Naive B cell (primary cell): ENCODE data around the gene ATP5MC2. TPM values are rescaled to one million over a fixed set of nuclear protein-coding genes. Genes with fewer than 3 reads are reported as not detected.
"Not testable (repeated sequence)": the region's sequence is repeated elsewhere in the genome, so short reads cannot be mapped to it uniquely, and the experiment has no call there.

Experiments used
- ATAC-seq, 2 donors: fragments of 150-1000 bp; cut with Tn5 transposase; 2 replicates each; pipeline ENCODE4 v1.10.0; 2021; ENCODE audit warnings: low read depth in 2 of 2, mild to moderate bottlenecking in 2 of 2, moderate library complexity in 2 of 2
- DNase-seq: peaks from one replicate; pipeline ENCODE4 v3.0.0; 2022
- H3K27ac Mint-ChIP-seq, 6 donors: one replicate each; pipeline ENCODE4 v1.8.0; 2020 to 2022; ENCODE audit warnings: mild to moderate bottlenecking in 6 of 6, mixed read lengths in 6 of 6, moderate library complexity in 5 of 6, inconsistent platforms in 2 of 6
- H3K27me3 Mint-ChIP-seq, 3 donors: one replicate each; pipeline ENCODE4 v1.8.0; 2021 to 2022; ENCODE audit warnings: mixed read lengths in 3 of 3, mild to moderate bottlenecking in 1 of 3
- H3K36me3 Mint-ChIP-seq, 2 donors: one replicate each; pipeline ENCODE4 v1.8.0; 2020 to 2022; ENCODE audit warnings: mixed read lengths in 2 of 2, inconsistent platforms in 1 of 2, mild to moderate bottlenecking in 1 of 2
- H3K4me1 Mint-ChIP-seq, 3 donors: one replicate each; pipeline ENCODE4 v1.8.0; 2020 to 2022; ENCODE audit warnings: mixed read lengths in 3 of 3, inconsistent platforms in 1 of 3, mild to moderate bottlenecking in 1 of 3, moderate library complexity in 1 of 3
- H3K4me3 Mint-ChIP-seq, 8 donors: one replicate each; pipeline ENCODE4 v1.8.0; 2020 to 2022; ENCODE audit warnings: mild to moderate bottlenecking in 8 of 8, mixed read lengths in 8 of 8, moderate library complexity in 8 of 8, inconsistent platforms in 2 of 8
- H3K9me3 Mint-ChIP-seq, 7 donors: one replicate each; pipeline ENCODE4 v1.8.0; 2020 to 2022; ENCODE audit warnings: mixed read lengths in 7 of 7, mild to moderate bottlenecking in 5 of 7, inconsistent platforms in 2 of 7, moderate library complexity in 1 of 7
- polyA plus RNA-seq, 6 donors: library from polyadenylated mRNA; unstranded; fragments of 300-500 nt; fragmentation: Illumina TruSeq; gene quantifications; one replicate each; pipeline ENCODE4 v1.2.3, GENCODE V29; 2021; ENCODE audit warnings: low read depth in 6 of 6

The ATP5MC2 gene
- polyA plus RNA-seq, 6 donors from 2014 or later, result 491 to 654 (median 582) TPM

DNA sequence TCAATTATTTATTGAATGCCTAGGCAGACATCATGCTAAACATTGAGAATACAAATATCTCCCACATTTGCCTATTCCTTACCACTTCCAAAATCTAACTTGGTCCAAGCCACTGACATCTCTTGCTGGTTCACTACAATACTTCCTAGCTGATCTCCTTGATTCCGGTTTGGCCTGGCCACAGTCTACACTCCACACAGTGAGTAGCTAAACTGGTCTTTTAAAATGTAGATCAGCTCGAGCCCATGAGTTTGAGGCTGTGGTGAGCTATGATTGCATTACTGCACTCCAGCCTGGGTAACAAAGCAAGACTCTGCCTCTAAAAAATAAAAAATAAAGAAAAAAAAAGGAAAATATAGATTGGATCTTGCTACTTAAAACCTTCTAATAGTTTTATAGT is 7.6 kb upstream of the ATP5MC2 start:
- Mint-ChIP-seq H3K4me1 (no peaks in the 10 kb centered on the region), H3K27ac (no peak overlapping the region), H3K27me3 (peaks cover 25 to 30% (median 29%) of the 10 kb centered on the region in 3 donors), H3K36me3 (no peaks in the 10 kb centered on the region), H3K9me3 (no peaks in the 10 kb centered on the region), H3K4me3 (peak overlapping the region in 1 of 8 donors; percentile 42)
- no peak for ATAC-seq
- DNase-seq, result no peak

DNA sequence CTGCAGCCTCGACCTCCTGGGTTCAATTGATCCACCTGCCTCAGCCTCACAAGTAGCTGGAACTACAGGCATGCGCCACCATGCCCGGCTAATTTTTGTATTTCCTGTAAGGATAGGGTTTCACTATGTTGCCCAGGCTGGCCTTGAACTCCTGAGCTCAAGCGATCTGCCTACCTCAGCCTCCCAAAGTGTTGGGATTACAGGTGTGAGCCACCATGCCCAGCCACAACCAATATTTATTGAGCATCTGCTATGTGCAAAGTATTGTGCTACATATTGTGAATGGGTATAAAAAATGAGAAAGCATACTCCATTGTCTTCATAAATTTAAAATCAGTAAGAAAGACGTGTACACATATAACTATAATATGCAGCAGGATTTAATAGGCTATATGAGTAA is 4.2 kb upstream of the ATP5MC2 start:
- H3K9me3 Mint-ChIP-seq, result not testable (repeated sequence)

DNA sequence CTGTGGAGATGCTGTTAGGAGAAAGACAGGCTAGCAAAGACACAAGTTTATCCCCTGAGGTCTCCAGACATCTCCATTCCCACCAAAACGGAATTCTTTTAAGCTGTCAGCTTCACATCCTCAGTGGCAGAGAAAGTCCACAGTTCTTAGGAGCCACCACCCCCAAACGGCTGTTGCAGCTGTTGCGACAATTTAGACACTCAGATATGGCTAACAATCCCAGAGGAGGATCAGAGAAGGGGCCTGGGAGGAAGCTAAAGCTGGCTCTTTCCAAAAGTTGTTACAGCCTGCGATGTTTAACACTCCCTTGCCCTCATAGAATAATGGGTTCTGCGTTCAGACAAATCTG is 1.9 kb upstream of the ATP5MC2 start:
- Mint-ChIP-seq H3K9me3 (no peaks in the 10 kb centered on the region), H3K27ac (no peak overlapping the region), H3K4me1 (peaks cover 10 to 41% (median 28%) of the 10 kb centered on the region in 3 donors), H3K4me3 (peak overlapping the region; percentile 72 to 99 (median 92)), H3K36me3 (no peaks in the 10 kb centered on the region), H3K27me3 (peaks cover 16 to 31% (median 24%) of the 10 kb centered on the region in 3 donors)
- ATAC-seq (no peak), DNase-seq (no peak)

More for the DNA sequence above, 4.2 kb upstream of the ATP5MC2 start:
- not testable (repeated sequence) for H3K4me3 Mint-ChIP-seq, ATAC-seq, H3K27ac Mint-ChIP-seq, H3K36me3 Mint-ChIP-seq, DNase-seq
- peaks cover 4 to 24% (median 16%) of the 10 kb centered on the region in 3 donors for H3K4me1 Mint-ChIP-seq
- H3K27me3 Mint-ChIP-seq, result peaks cover 23 to 39% (median 31%) of the 10 kb centered on the region in 3 donors

GRCh38 chr12:53677016-53677799 is 1.3 kb upstream of the ATP5MC2 start:
- ATAC-seq, result no peak
- peaks cover 16 to 31% (median 24%) of the 10 kb centered on the region in 3 donors for H3K27me3 Mint-ChIP-seq
- peak overlapping the region in 2 of 6 donors; percentile 22 to 27 for H3K27ac Mint-ChIP-seq
- no peaks in the 10 kb centered on the region for H3K36me3 Mint-ChIP-seq
- no peak for DNase-seq
- peak overlapping the region; percentile 88 to 100 (median 96) for H3K4me3 Mint-ChIP-seq
- no peaks in the 10 kb centered on the region for H3K9me3 Mint-ChIP-seq
- H3K4me1 Mint-ChIP-seq, result peaks cover 10 to 41% (median 28%) of the 10 kb centered on the region in 3 donors

DNA sequence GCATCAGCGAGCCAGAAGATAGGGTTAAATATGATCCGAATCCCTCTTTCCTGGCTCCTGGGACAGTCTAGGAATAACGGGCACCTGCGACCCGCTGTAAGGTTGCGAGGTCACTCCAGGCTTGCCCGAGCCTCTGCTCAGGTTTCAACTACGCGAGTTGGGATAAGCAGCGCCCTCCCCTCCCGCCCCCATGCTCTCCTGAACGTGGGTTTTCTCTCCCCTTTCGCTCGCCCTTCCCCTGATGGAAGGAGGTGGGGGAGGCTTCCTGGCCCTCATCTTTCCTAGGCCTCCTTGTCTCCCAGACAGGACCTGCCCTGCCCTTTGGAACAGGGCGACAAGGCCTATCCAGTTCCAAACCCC is 753 bp upstream of the ATP5MC2 start:
- H3K27me3 Mint-ChIP-seq, result peaks cover 16 to 31% (median 24%) of the 10 kb centered on the region in 3 donors
- H3K27ac Mint-ChIP-seq, result peak overlapping the region in 2 of 6 donors; percentile 19 to 95
- peak overlapping the region; percentile 88 to 100 (median 96) for H3K4me3 Mint-ChIP-seq
- ATAC-seq (no peak), DNase-seq (no peak)
- no peaks in the 10 kb centered on the region for H3K36me3 Mint-ChIP-seq
- H3K9me3 Mint-ChIP-seq, result no peaks in the 10 kb centered on the region
- H3K4me1 Mint-ChIP-seq, result peaks cover 10 to 41% (median 28%) of the 10 kb centered on the region in 3 donors

- H3K9me3 Mint-ChIP-seq, result no peaks in the 10 kb centered on the region
- peaks cover 10 to 41% (median 39%) of the 10 kb centered on the region in 3 donors for H3K4me1 Mint-ChIP-seq
- H3K36me3 Mint-ChIP-seq, result peaks cover 0 to 4% of the 10 kb centered on the region in 2 donors
- peaks cover 13 to 30% (median 22%) of the 10 kb centered on the region in 3 donors for H3K27me3 Mint-ChIP-seq
- DNase-seq (no peak), ATAC-seq (no peak)
- H3K27ac Mint-ChIP-seq, result peak overlapping the region; percentile 1 to 97 (median 96)
- H3K4me3 Mint-ChIP-seq, result peak overlapping the region; percentile 88 to 100 (median 96)
Measured at GRCh38 chr12:53674977-53675700, 744 bp downstream of the ATP5MC2 start.

DNA sequence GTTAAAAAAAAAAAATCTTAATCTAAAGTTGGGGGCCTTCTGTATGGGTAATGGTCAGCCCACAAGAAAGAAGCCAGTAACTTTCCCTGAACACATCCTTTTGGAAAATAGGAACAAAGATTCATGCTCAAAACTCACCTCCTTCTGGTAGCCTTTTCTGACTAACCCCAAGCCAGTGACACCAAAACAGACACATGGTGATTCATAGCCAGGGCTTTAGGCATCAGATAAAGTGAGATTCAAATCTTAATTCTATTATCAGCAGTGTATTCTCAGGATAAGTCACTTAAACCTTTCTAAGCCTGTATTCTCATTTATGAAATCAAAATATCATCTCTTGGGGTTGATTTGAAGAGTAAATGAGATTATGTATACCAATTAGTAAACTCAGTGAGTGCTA is 4.9 kb downstream of the ATP5MC2 start:
- DNase-seq (no peak), ATAC-seq (no peak)
- H3K27me3 Mint-ChIP-seq, result no peaks in the 10 kb centered on the region
- peak overlapping the region in 1 of 8 donors; percentile 31 for H3K4me3 Mint-ChIP-seq
- no peaks in the 10 kb centered on the region for H3K9me3 Mint-ChIP-seq
- H3K27ac Mint-ChIP-seq, result no peak overlapping the region
- H3K36me3 Mint-ChIP-seq, result peaks cover 0 to 8% of the 10 kb centered on the region in 2 donors
- H3K4me1 Mint-ChIP-seq, result peaks cover 10 to 33% (median 31%) of the 10 kb centered on the region in 3 donors

- Mint-ChIP-seq H3K36me3 (peaks cover 0 to 8% of the 10 kb centered on the region in 2 donors), H3K27me3 (no peaks in the 10 kb centered on the region), H3K27ac (no peak overlapping the region), H3K9me3 (no peaks in the 10 kb centered on the region), H3K4me3 (no peak overlapping the region), H3K4me1 (peaks cover 10 to 33% (median 24%) of the 10 kb centered on the region in 3 donors)
- DNase-seq (no peak), ATAC-seq (no peak)
Measured at GRCh38 chr12:53670308-53670707, 5.6 kb downstream of the ATP5MC2 start.

GRCh38 chr12:53667080-53667479 is 8.8 kb downstream of the ATP5MC2 start:
- Mint-ChIP-seq H3K27me3 (no peaks in the 10 kb centered on the region), H3K4me3 (no peak overlapping the region), H3K27ac (no peak overlapping the region), H3K36me3 (peaks cover 7 to 18% of the 10 kb centered on the region in 2 donors), H3K4me1 (peaks cover 4 to 24% (median 10%) of the 10 kb centered on the region in 3 donors), H3K9me3 (no peaks in the 10 kb centered on the region)
- no peak for ATAC-seq
- no peak for DNase-seq

DNA sequence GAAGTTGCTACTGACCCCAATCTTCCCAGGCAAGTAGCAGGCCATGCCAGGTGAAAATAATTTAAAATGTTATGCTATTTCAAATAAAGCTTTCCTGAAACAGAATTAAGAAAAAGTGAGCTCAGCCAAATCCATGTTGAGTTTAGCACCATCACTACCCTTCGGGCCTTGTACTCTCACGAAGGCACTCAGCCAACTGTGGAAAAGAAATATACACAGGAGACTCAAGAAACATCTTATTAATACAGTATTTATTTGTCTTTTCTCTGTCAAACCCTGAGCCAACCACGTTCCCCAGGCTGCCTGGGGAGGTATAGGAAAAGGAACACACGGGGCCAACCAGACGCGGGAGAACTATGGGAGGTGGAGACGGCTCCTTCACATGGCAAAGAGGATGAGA is 10.9 kb downstream of the ATP5MC2 start:
- H3K27me3 Mint-ChIP-seq, result no peaks in the 10 kb centered on the region
- DNase-seq (no peak), ATAC-seq (no peak)
- no peak overlapping the region for H3K4me3 Mint-ChIP-seq
- no peaks in the 10 kb centered on the region for H3K9me3 Mint-ChIP-seq
- H3K27ac Mint-ChIP-seq, result peak overlapping the region in 1 of 6 donors; percentile 1
- H3K4me1 Mint-ChIP-seq, result peaks cover 4 to 11% (median 10%) of the 10 kb centered on the region in 3 donors
- H3K36me3 Mint-ChIP-seq, result peaks cover 7 to 13% of the 10 kb centered on the region in 2 donors

DNA sequence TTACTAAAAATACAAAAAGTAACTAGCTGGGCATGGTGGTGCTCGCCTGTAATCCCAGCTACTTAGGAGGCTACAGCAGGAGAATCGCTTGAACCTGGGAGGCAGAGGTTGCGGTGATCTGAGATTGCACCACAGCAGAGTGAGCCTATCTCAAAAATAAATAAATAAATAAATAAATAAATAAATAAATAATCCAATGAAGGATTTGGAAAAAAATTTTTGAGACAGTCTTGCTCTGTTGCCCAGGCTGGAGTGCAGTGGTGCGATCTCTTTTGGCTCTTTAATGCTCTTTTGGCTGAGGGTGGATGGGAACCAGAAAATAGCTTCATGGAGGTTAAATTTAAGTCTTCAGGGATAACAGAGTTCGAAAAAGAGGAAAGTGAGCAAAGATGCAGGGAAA is 11.7 kb downstream of the ATP5MC2 start:
- peak overlapping the region in 1 of 6 donors; percentile 22 for H3K27ac Mint-ChIP-seq
- no peaks in the 10 kb centered on the region for H3K9me3 Mint-ChIP-seq
- ATAC-seq, result no peak
- DNase-seq, result no peak
- H3K36me3 Mint-ChIP-seq, result peaks cover 7 to 9% of the 10 kb centered on the region in 2 donors
- no peak overlapping the region for H3K4me3 Mint-ChIP-seq
- H3K27me3 Mint-ChIP-seq, result no peaks in the 10 kb centered on the region
- H3K4me1 Mint-ChIP-seq, result peaks cover 0 to 6% (median 4%) of the 10 kb centered on the region in 3 donors

GRCh38 chr12:53660041-53660440 is 15.8 kb downstream of the ATP5MC2 start:
- ATAC-seq (no peak), DNase-seq (no peak)
- peaks cover 7 to 9% of the 10 kb centered on the region in 2 donors for H3K36me3 Mint-ChIP-seq
- H3K4me3 Mint-ChIP-seq, result no peak overlapping the region
- no peaks in the 10 kb centered on the region for H3K27me3 Mint-ChIP-seq
- H3K9me3 Mint-ChIP-seq, result no peaks in the 10 kb centered on the region
- peaks cover 0 to 4% (median 1%) of the 10 kb centered on the region in 3 donors for H3K4me1 Mint-ChIP-seq
- no peak overlapping the region for H3K27ac Mint-ChIP-seq

DNA sequence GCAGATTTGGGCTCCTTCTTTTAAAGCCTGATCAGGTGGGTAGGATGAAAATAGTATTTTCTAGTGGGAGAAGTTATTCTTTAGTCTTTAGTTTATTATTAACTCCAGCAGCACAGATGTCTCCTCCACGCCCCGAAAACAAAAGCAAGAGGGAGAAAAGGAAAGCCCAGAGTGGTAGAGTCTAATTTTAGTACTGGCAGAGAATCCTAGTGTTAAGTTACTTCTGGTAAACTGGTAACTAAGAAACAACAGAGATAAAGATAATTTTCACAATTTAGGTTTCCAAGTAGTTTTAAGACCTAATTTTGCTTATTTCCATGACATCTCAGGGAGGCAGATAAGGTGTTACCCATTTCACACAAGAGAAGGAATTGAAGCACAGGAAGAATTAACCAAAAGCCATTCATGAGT is 16.3 kb downstream of the ATP5MC2 start:
- H3K9me3 Mint-ChIP-seq, result no peaks in the 10 kb centered on the region
- H3K27me3 Mint-ChIP-seq, result no peaks in the 10 kb centered on the region
- no peak for DNase-seq
- peaks cover 7 to 8% of the 10 kb centered on the region in 2 donors for H3K36me3 Mint-ChIP-seq
- no peak overlapping the region for H3K27ac Mint-ChIP-seq
- no peak overlapping the region for H3K4me3 Mint-ChIP-seq
- H3K4me1 Mint-ChIP-seq, result peaks cover 0 to 3% (median 0%) of the 10 kb centered on the region in 3 donors
- no peak for ATAC-seq
